ENCODE data around the gene HSD17B4.

GRCh38 chr5:119476341-119476740 is 24.0 kb downstream of the HSD17B4 start:
- no peak for TF ChIP-seq POLR2AphosphoS5 (IDR thresholded peaks at IDR 0.05; ENCODE audit: borderline replicate concordance, low read depth, low read length)
- TF ChIP-seq EZH2 (IDR thresholded peaks at IDR 0.05) = no peak
- no peak for TF ChIP-seq FOXP2 (optimal IDR thresholded peaks at IDR 0.05; ENCODE audit: control extremely low read depth, extremely low read length, insufficient read depth)
